ENCODE measurements around the gene TXNRD3.

The TXNRD3 gene

DNA sequence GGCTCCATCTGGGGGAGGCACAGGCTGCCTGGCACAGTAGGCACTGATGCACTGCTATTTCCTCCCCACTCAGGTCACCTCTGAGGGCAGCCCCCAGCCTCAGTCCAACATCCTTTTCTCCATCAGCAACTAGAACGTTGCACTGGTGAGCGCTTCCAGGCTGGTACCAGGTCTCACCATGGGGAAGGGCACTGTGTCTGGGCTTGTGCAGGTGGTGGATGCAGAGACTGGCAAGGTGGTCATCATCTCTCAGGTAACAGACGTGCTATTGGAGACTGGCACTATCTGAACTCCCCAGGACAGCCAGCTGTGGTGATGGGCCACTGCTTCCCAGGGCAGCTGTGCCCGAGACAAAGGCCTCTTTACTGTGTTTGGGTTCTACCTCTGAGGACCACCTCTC, 8.3 kb upstream of the TXNRD3 start:
- H3K9me2 ChIP-seq (replicated peaks; ENCODE audit: control insufficient read depth, low read length) = no peaks in the 10 kb centered on the region
- TF ChIP-seq, protein P1, sequence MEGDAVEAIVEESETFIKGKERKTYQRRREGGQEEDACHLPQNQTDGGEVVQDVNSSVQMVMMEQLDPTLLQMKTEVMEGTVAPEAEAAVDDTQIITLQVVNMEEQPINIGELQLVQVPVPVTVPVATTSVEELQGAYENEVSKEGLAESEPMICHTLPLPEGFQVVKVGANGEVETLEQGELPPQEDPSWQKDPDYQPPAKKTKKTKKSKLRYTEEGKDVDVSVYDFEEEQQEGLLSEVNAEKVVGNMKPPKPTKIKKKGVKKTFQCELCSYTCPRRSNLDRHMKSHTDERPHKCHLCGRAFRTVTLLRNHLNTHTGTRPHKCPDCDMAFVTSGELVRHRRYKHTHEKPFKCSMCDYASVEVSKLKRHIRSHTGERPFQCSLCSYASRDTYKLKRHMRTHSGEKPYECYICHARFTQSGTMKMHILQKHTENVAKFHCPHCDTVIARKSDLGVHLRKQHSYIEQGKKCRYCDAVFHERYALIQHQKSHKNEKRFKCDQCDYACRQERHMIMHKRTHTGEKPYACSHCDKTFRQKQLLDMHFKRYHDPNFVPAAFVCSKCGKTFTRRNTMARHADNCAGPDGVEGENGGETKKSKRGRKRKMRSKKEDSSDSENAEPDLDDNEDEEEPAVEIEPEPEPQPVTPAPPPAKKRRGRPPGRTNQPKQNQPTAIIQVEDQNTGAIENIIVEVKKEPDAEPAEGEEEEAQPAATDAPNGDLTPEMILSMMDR (IDR thresholded peaks at IDR 0.05; ENCODE audit: low read depth, low read length, poor library complexity, severe bottlenecking) = no peak
- TF ChIP-seq EZH2phosphoT487 (IDR thresholded peaks at IDR 0.05; ENCODE audit: borderline replicate concordance, low read length) = no peak

DNA sequence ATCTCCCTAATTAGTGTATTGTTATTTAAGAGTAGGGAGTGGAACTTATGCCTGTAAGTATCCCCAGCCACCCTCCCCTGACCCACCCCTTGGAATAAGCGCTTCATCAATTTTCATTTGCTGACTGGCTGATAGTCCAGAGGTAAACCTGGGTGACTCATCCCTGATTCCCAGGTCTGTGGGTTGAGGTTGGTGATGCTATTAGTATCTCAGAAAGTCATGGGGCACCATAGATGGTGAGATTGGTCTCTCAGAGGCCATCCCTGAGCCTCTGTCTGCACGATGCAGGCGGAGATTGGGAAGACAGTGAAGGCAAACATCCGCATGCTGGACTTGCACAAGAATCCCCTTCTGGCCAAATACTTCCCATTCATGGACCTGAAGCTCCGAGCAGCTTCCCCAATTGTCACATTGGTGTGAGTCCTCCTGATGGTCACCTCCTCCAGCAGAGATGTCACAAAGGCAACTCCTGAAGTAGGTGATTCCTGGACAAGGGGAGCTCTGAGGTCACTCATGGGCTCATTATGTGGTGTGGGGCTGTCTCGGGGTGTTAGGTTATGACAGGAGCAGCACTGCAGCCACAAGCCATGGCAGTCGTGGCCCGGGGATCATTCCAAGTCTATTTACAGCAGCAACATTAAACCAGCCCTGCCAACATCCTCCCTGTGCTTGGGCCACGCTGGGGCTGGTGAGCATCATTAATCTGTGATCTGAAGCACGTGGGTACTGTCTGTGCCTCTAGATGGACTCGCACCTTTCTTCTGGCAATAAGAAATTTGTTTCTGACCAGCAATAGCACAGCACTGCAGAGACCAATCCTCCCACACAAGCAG, 6.8 kb upstream of the TXNRD3 start:
- Histone ChIP-seq H3K79me2 (ENCODE audit: control insufficient read depth, low read length) (no peaks in the 10 kb centered on the region), H3K9me2 (replicated peaks; ENCODE audit: control insufficient read depth, low read length) (no peaks in the 10 kb centered on the region), H3K36me3 (ENCODE audit: control insufficient read depth, low read length) (no peaks in the 10 kb centered on the region), H3K27ac (ENCODE audit: low read depth, low read length) (no peak overlapping the region), H3K9me3 (ENCODE audit: control insufficient read depth, insufficient read depth, low read length) (no peaks in the 10 kb centered on the region; the same call in 1 of the 2 replicates), H3K27me3 (ENCODE audit: control insufficient read depth, low read length) (no peaks in the 10 kb centered on the region; the same call in 1 of the 2 replicates), H3K4me3 (ENCODE audit: low read length) (no peak overlapping the region), H3K4me2 (ENCODE audit: low read length) (no peak overlapping the region), H3K4me1 (ENCODE audit: control insufficient read depth, low read length) (no peaks in the 10 kb centered on the region), H4K20me1 (ENCODE audit: control insufficient read depth, insufficient read depth, low read depth, low read length) (no peaks in the 10 kb centered on the region), H3F3A (ENCODE audit: control insufficient read depth, insufficient read depth) (no peaks in the 10 kb centered on the region)
- TF ChIP-seq, protein P1 (IDR thresholded peaks at IDR 0.05; ENCODE audit: low read depth, low read length, poor library complexity, severe bottlenecking) = no peak
- no peak for TF ChIP-seq EZH2phosphoT487 (IDR thresholded peaks at IDR 0.05; ENCODE audit: borderline replicate concordance, low read length)

More for the DNA sequence above, 8.3 kb upstream of the TXNRD3 start:
- H3K79me2 ChIP-seq (ENCODE audit: control insufficient read depth, low read length) = no peaks in the 10 kb centered on the region
- no peaks in the 10 kb centered on the region; the same call in 1 of the 2 replicates for H3K9me3 ChIP-seq (ENCODE audit: control insufficient read depth, insufficient read depth, low read length)
- H3K4me1 ChIP-seq (ENCODE audit: control insufficient read depth, low read length) = no peaks in the 10 kb centered on the region
- no peak overlapping the region for H3K27ac ChIP-seq (ENCODE audit: low read depth, low read length)
- no peaks in the 10 kb centered on the region for H4K20me1 ChIP-seq (ENCODE audit: control insufficient read depth, insufficient read depth, low read depth, low read length)
- no peak overlapping the region for H3K4me2 ChIP-seq (ENCODE audit: low read length)
- no peak overlapping the region for H3K4me3 ChIP-seq (ENCODE audit: low read length)
- no peaks in the 10 kb centered on the region; the same call in 1 of the 2 replicates for H3K27me3 ChIP-seq (ENCODE audit: control insufficient read depth, low read length)
- H3K36me3 ChIP-seq (ENCODE audit: control insufficient read depth, low read length) = no peaks in the 10 kb centered on the region
- H3F3A ChIP-seq (ENCODE audit: control insufficient read depth, insufficient read depth) = no peaks in the 10 kb centered on the region

DNA sequence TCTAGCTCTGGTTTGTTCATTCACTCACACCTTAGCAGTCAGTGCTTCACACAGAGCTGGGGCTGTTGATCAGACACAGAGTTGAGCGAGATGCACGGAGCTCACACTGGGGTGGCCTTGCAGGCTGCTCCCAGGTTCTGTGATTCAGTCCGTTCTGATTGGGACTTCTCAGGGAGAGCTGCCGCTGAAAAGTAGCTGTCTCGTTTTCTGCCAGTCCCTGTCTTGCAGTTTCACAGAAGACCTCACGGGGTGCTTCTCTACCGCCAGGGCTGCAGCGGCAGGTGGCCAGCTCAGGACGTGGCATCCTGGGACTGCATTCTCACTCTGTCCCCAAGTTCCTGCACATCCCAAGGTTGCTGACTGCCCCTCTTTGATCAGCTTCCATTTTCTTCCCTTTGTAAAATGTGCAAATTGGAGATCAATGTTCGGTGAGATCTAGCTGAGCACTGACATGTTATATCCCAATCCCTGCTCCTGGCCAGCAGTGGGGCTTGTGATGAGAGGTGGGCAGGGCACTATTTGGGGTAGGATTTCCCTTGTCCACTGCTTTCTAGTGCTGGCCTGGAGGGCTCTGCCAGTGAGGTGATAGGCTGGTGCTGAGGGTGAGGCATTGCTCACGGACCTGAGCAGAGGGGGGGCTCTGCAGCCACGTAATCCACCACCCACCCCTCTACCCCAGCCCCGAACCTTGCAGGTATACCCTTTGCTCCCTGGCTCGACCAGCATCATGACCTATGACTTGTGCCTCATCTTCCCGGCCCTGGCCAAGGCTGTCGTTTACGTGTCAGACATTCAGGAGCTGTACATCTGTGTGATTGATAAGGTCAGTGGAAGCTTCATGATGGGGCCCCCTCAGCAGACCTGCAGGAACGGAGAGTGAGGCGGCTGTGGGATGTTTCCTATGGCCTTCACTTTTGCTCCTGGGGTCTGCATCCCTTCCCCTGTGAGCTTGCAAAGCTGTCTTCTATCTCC, 5.3 kb upstream of the TXNRD3 start:
- H3K4me3 ChIP-seq (ENCODE audit: low read length) = no peak overlapping the region
- H3K36me3 ChIP-seq (ENCODE audit: control insufficient read depth, low read length) = no peaks in the 10 kb centered on the region
- no peaks in the 10 kb centered on the region; the same call in 1 of the 2 replicates for H3K9me3 ChIP-seq (ENCODE audit: control insufficient read depth, insufficient read depth, low read length)
- H3K27me3 ChIP-seq (ENCODE audit: control insufficient read depth, low read length) = no peaks in the 10 kb centered on the region; the same call in 1 of the 2 replicates
- H3K27ac ChIP-seq (ENCODE audit: low read depth, low read length) = no peak overlapping the region
- H3K4me2 ChIP-seq (ENCODE audit: low read length) = no peak overlapping the region
- H4K20me1 ChIP-seq (ENCODE audit: control insufficient read depth, insufficient read depth, low read depth, low read length) = no peaks in the 10 kb centered on the region
- no peaks in the 10 kb centered on the region for H3K9me2 ChIP-seq (replicated peaks; ENCODE audit: control insufficient read depth, low read length)
- no peaks in the 10 kb centered on the region for H3F3A ChIP-seq (ENCODE audit: control insufficient read depth, insufficient read depth)
- H3K79me2 ChIP-seq (ENCODE audit: control insufficient read depth, low read length) = no peaks in the 10 kb centered on the region
- no peaks in the 10 kb centered on the region for H3K4me1 ChIP-seq (ENCODE audit: control insufficient read depth, low read length)
- TF ChIP-seq, protein P1 (IDR thresholded peaks at IDR 0.05; ENCODE audit: low read depth, low read length, poor library complexity, severe bottlenecking) = no peak

Data from DOHH2 (cell line).